Stimulated activated CD4-positive, alpha-beta T cell treated with anti-CD3 and anti-CD28 coated beads, Interleukin-2, amount 100 ng/mL, for 4 hours (primary cell): ENCODE results near the gene PRPF6.
"Not testable (repeated sequence)": the region's sequence is repeated elsewhere in the genome, so short reads cannot be mapped to it uniquely, and the experiment has no call there.

Experiments
- DNase-seq: peaks from one replicate; pipeline ENCODE4 v3.0.0-alpha.2; 2020; ENCODE audit warnings: low read depth

The PRPF6 gene

DNA sequence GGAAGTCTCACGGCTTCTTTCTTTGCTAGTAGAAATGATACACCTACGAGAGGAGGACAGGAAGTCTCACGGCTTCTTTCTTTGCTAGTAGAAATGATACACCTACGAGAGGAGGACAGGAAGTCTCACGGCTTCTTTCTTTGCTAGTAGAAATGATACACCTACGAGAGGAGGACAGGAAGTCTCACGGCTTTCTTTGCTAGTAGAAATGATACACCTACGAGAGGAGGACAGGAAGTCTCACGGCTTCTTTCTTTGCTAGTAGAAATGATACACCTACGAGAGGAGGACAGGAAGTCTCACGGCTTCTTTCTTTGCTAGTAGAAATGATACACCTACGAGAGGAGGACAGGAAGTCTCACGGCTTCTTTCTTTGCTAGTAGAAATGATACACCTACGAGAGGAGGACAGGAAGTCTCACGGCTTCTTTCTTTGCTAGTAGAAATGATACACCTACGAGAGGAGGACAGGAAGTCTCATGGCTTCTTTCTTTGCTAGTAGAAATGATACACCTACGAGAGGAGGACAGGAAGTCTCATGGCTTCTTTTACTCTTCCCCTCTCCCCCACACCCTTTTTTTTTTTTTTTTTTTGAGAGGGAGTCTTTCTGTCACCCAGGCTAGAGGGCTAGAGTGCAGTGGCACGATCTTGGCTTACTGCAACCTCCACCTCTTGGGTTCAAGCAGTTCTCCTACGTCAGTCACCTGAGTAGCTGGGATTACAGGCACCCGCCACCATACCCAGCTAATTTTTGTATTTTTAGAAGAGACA is 31.6 kb downstream of the PRPF6 start:
- DNase-seq: not testable (repeated sequence)

DNA sequence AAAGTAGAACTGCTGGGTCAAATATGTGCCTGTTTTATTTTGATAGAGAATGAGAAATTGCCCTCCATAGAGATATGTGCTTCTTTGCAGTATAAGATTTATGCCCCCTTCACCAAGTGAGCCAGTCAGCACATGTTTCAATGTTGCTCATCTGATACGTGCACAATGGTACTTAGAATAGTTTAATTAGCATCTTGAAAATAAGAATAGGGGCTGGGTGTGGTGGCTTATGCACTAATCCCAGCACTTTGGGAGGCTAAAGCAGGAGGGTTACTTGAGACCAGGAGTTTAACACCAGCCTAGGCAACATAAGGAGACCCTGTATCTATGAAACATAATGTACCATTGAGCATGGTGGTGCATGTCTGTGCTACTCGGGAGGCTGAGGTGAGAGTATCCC is 34.7 kb downstream of the PRPF6 start:
- no peak for DNase-seq

DNA sequence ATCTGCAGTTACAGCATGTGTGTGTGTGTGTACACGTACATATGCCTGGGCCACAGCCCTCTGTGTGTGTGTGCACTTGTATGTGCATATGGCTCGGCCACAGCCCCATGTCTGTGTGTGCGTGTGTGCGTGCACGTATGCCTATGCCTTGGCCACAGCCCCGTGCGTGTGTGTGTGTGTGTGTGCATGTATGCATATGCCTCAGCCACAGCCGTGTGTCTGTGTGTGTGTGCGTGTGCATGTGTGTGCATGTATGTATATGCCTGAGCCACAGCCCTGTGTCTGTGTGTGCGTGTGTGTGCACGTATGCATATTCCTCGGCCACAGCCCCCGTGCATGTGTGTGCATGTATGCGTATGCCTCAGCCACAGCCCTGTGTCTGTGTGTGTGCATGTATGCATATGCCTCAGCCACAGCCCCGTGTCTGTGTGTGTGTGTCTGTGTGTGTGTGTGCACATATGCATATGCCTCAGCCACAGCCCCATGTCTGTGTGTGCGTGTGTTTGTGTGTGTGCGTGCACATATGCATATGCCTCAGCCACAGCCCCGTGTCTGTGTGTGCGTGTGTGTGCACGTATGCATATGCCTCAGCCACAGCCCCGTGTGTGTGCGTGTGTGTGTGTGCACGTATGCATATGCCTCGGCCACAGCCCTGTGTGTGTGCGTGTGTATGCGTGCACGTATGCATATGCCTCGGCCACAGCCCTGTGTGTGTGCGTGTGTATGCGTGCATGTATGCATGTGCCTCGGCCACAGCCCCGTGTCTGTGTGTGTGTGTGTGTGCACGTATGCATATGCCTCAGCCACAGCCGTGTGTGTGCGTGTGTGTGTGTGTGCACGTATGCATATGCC is 40.4 kb downstream of the PRPF6 start:
- no peak for DNase-seq

DNA sequence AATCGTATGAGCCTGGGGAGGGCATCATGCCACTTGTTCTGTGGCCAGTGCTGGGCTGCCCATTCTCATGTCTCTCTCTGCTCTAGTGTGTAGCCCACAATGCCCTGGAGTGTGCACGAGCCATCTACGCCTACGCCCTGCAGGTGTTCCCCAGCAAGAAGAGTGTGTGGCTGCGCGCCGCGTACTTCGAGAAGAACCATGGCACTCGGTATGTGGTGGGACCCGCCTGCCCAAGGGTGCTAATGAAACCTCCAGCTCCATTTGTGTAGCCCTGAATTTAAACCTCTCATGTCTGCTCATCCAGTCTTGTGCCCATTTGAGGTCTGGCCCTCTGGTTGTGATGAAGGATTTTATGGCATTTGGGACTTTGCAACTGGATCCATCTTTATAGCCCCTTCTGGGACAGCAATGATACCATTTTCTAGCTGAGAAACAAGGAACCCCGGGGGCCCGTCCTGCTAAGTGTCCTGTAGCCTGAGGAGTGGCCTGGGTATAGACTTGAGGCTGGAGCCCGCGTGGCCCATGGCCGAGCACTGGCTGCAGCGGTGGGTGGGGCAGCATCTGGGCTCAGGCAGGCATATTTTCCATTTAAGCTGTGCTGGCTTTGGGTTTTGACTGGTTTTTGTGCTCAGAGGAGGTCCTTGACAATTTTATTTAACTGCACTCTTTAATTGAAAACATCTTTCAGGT is 41.9 kb downstream of the PRPF6 start:
- DNase-seq: no peak

DNA sequence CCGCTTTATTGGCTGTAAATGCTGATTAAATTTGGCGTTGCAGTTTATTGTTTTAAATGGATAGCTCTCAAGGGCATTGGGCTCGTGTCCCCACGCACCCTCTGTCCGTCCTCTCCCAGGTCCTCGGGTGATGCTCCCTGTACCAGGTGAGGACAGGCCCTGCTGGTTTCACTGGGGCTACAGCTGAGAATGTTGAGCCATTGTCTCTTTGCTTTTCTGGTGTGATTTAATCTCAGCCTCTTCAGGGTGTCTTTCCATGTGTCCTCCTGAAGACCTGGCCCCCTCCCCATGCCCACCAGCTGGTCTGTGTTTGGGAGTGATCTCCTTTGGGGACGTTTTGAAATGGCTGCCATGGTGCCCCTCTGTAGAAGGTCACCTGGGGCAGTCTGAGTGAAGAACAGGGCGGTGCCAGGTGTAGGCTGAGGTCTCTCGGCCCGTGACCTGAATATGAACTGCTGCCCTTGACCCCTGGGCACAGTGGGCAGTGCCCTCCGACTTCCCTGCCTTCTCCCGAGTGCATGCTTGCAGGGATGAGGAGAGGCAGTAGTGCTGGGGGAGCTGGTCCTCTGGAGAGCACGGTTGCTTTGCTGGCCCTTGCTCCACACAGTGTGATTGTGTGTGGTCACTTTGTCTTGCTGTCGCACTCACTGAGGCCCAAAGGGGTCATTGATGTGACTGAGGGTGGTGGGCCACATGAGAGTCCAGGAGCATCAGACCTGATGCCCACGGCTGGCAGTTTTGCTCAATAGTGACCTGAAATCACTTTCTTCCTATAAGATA is 42.6 kb downstream of the PRPF6 start:
- no peak for DNase-seq

DNA sequence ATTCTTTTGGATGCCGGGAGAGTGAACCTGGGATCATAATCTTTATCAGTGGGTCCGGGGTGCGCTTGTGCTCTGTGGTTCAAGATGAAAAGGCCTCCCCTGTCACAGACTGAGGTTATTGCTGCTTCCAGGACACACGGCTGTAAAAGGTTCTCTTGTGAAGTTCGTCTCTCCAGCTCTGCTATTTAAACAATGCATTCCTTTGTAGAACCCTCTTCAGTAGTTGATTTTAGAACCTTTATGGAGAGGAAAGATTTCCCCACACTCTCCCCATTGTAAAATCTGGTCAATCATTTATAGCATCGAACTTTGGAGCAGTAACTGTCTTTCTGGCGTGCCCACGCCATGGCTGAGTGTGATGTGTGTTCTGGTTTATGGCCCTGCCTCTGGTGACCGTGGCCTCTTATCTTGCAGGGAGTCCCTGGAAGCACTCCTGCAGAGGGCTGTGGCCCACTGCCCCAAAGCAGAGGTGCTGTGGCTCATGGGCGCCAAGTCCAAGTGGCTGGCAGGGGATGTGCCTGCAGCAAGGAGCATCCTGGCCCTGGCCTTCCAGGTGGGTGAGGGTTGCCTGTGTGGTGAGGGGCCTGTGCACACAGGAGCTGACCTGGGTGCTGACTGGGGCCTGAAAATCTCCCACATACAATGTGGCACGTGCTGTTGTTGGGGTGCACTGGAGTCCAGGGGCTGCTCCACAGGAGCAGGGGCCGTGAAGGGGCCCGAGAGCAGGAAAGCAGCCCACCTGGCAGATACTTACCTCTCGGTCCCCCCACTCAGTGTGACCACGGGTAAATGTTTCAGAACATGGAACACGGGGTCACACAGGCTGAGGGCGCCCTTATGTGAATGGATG is 43.4 kb downstream of the PRPF6 start:
- DNase-seq: no peak

DNA sequence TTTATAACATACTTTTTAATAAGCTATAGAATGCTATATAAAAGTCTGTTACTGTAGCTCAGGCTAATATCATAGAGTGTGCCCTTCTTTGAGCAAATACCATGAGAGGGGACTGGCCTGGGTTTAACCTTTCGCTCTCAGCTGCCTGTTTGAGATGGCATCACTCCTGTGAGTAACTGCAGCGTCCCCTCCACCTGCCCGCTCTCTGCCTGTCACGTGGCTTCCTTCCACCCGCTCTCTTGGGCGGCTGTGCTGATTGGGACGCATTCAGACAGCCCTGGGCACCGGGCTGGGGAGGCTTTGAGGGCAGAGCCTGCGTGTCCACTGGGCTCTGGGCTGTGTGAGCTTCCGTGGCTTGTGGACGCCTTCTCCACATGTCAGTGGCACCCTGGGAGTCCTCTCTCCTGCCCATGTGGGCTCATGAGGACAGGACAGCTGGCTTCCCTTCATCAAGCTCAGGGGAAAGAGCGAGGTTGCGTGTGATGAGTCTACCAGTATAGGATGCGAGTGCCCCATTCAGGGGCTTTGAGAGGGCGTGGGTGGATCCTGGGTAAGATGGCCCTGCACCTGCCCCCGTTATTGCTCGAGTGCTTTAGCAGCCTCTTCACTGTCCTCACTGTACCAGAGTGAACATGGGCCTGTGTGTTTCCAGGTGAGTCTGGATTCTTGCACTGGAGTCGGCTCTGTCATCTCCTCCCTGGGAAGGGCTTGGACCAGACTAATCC is 44.3 kb downstream of the PRPF6 start:
- no peak for DNase-seq

DNA sequence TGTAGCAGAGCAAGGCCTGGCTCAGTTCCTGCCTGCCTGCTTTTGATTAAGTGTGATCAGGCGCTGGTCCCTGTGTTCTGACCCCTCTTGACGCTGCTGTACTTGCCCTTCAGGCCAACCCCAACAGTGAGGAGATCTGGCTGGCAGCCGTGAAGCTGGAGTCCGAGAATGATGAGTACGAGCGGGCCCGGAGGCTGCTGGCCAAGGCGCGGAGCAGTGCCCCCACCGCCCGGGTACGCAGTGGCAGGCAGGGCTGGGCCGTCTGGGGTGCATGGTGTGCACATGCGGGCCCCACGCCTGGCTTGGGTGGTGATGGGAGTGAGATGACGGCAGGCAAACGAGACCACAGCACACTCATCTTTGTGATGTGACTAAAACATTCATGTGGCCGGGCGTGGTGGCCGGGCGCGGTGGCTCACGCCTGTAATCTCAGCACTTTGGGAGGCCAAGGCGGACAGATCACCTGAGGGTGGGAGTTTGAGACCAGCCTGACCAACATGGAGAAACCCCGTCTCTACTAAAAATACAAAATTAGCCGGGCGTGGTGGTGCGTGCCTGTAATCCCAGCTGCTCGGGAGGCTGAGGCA is 45.0 kb downstream of the PRPF6 start:
- no peak for DNase-seq

DNA sequence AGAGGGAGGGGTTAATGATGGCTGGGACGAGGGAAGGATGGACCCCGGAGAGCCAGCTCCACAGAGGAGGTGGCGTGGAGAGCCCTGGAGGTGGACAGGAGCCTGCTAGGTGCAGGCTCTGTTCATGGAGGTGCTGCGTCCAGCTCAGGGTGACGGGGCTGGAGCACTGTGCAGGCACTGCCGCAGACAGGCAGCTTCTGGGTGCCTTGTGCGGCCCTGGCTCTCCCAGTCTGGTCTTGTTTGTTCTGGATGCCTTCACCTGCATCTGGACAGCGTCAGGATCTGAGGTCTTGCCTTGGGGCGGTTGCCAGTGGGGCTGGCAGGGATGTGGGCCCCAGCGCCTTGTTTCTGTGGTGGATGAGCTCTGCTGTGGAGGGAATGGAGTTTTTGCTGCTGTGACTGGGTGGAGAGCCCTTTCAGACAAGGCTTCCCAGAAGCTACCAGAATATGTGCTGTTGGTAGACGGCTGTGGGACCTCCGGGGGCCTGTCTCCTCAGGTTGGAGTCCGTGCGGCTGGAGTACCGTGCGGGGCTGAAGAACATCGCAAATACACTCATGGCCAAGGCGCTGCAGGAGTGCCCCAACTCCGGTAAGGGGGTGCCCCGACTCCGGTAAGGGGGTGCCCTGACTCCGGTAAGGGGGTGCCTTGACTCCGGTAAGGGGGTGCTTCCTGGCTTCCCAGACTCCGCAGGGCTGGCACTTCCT is 47.2 kb downstream of the PRPF6 start:
- DNase-seq: no peak

DNA sequence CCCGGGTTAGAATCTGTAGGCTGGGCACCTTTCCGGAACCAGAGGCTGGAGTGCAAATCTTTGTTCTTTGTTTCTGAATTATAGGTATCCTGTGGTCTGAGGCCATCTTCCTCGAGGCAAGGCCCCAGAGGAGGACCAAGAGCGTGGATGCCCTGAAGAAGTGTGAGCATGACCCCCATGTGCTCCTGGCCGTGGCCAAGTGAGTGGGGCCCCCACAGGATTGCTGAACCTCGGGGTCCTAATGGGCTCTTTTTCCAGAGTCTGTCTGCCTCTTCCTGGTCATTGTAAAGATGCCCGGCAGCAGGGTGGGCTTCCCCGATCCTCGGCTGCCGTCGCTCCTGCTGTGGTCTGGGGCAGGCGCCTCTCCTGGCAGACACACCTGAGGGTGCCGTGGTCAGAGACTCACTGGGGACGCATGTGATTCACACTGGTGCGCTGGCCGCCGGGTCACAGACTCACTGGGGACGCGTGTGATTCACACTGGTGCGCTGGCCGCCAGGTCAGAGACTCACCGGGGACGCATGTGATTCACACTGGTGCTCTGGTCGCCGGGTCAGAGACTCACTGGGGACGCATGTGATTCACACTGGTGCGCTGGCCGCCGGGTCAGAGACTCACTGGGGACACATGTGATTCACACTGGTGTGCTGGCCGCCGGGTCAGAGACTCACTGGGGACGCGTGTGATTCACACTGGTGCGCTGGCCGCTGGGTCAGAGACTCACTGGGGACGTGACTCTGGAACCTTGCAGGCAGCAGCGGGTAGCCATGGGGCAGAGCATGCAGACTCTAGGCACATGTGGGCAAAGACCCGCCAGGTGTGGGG is 48.6 kb downstream of the PRPF6 start:
- DNase-seq: no peak

DNA sequence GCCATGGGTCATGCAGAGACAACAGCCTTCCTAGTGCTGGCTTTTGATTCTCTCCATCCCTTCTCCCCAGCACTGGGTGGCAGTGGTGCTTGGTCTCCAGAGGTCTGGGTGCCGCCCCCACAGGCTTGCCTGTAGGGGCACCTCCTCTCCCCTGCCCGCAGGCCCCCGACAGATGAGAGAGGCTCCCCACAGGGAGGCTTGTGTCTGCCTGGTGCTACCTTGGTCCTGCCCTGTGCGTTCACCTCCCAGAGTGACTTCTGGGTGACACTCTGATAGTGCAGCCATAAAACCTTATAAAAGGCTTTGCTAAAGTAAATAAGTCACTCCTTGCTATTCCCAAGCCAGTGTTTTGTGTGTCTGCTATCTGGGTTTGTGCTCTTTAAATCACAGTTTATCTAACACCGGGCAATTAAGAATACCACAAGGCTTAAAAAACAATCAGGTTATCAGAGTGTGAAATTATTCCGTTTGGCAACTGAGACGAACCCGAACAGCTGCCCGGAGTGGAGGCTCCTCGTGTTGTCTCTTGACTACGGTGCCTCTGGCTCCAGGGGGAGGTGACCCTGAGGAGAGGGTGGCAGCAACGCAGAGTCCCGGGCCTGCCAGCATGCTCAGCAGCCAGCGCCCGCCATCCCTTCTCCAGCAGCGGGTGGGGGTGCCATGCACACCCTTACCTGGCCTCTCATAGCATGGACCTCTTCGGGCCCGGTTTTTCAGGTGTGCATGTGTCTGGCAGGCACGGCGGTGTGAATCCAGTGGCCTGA is 49.6 kb downstream of the PRPF6 start:
- no peak for DNase-seq

DNA sequence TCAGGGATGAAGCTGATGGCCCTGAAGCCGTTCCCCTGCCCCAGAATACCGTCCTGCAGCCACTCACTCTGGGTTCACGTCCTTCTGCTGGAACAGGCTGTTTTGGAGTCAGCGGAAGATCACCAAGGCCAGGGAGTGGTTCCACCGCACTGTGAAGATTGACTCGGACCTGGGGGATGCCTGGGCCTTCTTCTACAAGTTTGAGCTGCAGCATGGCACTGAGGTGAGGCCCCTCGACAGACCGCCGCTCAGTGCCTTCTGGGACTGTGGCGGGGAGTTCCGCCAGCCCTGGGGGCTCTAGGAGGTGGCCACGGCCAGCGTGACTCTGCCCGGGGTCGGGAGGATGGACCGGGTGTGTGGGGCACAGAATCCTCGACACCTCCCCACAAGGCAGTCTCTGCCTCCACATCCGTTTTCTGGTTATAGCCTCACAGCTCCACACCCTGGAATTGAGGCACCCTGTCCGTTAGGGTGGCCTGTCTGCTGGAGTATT is 50.9 kb downstream of the PRPF6 start:
- DNase-seq: no peak

DNA sequence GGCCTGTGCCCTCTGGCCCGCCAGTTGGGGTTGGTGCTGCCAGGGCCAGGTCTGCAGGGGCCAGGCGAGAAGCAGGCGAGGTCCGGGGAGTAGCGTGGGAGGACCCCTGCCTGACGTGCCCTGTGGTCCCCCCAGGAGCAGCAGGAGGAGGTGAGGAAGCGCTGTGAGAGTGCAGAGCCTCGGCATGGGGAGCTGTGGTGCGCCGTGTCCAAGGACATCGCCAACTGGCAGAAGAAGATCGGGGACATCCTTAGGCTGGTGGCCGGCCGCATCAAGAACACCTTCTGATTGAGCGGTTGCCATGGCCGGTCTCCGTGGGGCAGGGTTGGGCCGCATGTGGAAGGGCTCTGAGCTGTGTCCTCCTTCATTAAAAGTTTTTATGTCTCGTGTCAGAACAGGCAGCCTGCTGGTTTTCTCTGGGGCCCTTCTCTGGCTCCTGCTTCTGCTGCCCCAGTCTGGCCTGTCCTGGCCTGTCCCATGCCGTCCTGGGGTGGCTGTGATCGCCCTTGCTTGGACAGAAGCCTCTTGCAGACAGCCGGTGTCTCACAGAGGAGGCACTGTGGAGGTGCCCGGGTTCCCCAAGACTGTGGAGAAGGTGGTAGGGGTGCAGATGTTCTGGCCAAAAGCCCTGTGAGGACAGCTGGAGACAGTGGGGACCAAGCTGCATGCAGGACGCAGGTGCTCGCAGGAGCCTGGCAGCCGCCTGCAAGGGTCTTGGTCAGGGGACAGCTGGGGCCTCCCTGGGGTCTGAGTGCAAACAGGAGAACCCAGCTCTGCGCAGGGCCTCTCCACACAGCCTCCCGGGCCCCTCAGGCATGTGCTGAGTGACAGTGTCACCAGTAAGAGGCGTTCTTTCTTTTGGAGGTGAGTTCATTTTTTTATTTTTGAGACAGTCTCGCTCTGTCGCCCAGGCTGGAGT is 52.0 kb downstream of the PRPF6 start:
- DNase-seq: no peak

DNA sequence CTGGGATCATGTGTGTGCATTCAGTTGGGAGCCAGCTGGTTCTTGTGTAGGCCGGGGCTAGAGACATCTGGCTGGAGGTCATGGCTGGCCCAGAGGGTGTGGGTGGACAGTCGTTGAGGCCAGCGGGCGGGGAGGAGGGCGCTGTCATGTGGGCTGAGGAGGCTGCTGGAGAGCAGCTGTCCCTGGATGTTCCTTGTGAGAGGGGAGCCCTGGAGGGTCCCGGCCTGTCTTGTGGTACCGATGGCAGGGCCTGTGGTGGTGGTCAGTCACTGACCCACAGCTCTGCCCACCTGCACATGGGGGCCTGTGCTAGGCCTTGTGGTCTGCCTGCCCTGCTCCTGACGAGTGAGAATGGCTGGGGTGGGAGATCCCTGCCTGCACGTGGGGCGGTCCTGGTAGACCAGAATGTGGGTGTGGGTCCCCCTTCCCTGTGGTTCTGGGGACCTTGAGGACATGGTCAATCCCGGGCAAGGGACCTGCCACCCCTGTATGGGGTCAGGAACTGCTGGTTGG is 53.1 kb downstream of the PRPF6 start:
- DNase-seq: no peak

DNA sequence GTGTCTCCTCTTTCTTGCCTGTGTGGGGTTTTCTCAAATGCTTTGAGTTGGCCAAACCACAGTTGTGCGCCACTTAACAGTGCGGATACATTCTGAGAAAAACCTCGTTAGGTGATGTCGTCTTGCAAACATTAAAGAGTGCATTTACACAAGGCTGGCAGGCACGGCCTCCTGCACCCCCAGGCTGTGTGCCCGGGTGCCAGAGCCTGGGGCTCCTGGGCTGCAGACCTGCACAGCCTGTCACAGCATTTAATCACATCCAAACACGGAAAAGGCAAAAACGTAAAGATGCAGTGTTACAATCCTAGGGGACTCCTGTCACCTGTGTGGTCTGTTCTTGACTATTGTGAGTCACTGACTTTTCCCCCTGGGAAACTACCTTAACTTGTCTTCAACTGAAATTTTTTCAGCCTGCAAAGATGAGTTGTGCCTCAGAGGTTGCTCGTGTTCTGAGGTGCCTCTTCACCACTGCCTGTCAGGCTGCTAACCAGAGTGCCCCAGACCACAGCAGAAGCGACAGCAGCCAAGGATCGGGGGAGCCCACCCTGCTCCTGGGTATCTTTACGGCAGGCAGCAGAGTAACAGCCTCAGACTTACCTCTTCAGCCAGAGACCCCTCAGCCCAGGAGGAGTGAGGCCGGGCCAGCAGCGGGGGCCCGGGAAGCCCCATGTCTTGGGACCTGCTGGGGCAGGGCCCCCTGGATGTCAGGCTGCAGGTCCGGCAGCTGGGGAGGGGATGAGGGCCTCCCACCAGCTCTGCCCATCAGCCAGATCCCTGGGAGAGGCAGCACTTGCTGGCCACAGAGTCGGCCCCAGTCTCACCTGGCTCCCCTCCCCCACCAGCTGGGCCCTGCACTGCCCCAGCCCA is 54.4 kb downstream of the PRPF6 start:
- no peak for DNase-seq
